Measurements from ENCODE around the gene TMEM245. TPM values are rescaled to one million over a fixed set of nuclear protein-coding genes. Genes with fewer than 3 reads are reported as not detected.

TMEM245 gene
- total and polyA plus RNA-seq, 2 of the 13 experiments (the other 11 are each of a cell fraction or from before 2014, with no cell fraction given): 53.5 to 55.4 TPM

DNA sequence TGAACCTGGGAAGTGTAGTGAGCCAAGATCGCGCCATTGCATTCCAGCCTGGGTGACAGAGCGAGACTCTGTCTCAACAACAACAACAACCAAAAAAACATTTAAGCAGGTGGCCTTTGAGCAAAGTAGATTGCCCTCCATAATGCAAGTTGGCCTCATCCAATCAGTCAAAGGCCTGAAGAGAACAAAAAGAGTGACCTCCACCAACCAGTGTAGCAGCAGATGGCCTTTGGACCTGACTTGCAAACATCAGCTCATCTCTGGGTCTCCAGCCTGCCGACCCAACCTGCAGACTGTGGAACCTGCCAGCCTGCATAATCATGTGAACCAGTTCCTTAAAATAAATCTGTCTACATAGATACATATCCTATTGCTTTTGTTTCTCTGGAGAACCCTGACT lies 39.8 kb upstream of the TMEM245 start (continued):
- TF ChIP-seq, protein P1, sequence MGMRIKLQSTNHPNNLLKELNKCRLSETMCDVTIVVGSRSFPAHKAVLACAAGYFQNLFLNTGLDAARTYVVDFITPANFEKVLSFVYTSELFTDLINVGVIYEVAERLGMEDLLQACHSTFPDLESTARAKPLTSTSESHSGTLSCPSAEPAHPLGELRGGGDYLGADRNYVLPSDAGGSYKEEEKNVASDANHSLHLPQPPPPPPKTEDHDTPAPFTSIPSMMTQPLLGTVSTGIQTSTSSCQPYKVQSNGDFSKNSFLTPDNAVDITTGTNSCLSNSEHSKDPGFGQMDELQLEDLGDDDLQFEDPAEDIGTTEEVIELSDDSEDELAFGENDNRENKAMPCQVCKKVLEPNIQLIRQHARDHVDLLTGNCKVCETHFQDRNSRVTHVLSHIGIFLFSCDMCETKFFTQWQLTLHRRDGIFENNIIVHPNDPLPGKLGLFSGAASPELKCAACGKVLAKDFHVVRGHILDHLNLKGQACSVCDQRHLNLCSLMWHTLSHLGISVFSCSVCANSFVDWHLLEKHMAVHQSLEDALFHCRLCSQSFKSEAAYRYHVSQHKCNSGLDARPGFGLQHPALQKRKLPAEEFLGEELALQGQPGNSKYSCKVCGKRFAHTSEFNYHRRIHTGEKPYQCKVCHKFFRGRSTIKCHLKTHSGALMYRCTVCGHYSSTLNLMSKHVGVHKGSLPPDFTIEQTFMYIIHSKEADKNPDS (CRISPR knock-in tag; IDR thresholded peaks at IDR 0.05): no peak
- TF ChIP-seq, protein P2, sequence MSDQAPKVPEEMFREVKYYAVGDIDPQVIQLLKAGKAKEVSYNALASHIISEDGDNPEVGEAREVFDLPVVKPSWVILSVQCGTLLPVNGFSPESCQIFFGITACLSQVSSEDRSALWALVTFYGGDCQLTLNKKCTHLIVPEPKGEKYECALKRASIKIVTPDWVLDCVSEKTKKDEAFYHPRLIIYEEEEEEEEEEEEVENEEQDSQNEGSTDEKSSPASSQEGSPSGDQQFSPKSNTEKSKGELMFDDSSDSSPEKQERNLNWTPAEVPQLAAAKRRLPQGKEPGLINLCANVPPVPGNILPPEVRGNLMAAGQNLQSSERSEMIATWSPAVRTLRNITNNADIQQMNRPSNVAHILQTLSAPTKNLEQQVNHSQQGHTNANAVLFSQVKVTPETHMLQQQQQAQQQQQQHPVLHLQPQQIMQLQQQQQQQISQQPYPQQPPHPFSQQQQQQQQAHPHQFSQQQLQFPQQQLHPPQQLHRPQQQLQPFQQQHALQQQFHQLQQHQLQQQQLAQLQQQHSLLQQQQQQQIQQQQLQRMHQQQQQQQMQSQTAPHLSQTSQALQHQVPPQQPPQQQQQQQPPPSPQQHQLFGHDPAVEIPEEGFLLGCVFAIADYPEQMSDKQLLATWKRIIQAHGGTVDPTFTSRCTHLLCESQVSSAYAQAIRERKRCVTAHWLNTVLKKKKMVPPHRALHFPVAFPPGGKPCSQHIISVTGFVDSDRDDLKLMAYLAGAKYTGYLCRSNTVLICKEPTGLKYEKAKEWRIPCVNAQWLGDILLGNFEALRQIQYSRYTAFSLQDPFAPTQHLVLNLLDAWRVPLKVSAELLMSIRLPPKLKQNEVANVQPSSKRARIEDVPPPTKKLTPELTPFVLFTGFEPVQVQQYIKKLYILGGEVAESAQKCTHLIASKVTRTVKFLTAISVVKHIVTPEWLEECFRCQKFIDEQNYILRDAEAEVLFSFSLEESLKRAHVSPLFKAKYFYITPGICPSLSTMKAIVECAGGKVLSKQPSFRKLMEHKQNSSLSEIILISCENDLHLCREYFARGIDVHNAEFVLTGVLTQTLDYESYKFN (CRISPR knock-in tag; conservative IDR thresholded peaks at IDR 0.05): peak; percentile 45; the same call in 1 of the 2 replicates
- no peak for TF ChIP-seq PLRG1 (conservative IDR thresholded peaks at IDR 0.05)
- no peak for TF ChIP-seq ZNF577 (CRISPR knock-in tag; IDR thresholded peaks at IDR 0.05; ENCODE audit: borderline replicate concordance, low read depth)
- no peak for TF ChIP-seq RBAK (CRISPR knock-in tag; IDR thresholded peaks at IDR 0.05)
- no peak for TF ChIP-seq PTBP1 (IDR thresholded peaks at IDR 0.05; ENCODE audit: low read depth, low read length, poor library complexity, severe bottlenecking)
- TF ChIP-seq, protein P3, sequence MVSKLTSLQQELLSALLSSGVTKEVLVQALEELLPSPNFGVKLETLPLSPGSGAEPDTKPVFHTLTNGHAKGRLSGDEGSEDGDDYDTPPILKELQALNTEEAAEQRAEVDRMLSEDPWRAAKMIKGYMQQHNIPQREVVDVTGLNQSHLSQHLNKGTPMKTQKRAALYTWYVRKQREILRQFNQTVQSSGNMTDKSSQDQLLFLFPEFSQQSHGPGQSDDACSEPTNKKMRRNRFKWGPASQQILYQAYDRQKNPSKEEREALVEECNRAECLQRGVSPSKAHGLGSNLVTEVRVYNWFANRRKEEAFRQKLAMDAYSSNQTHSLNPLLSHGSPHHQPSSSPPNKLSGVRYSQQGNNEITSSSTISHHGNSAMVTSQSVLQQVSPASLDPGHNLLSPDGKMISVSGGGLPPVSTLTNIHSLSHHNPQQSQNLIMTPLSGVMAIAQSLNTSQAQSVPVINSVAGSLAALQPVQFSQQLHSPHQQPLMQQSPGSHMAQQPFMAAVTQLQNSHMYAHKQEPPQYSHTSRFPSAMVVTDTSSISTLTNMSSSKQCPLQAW (CRISPR knock-in tag; IDR thresholded peaks at IDR 0.05): peak; percentile 60; the same call in 1 of the 2 replicates
- TF ChIP-seq ZNF432 (CRISPR knock-in tag; IDR thresholded peaks at IDR 0.05; ENCODE audit: borderline replicate concordance): no peak
- TF ChIP-seq NR2F6 (IDR thresholded peaks at IDR 0.05): no peak
- TF ChIP-seq NR2F6 (CRISPR knock-in tag; IDR thresholded peaks at IDR 0.05): peak; percentile 25; the same call in 1 of the 2 replicates
- TF ChIP-seq, protein P4, sequence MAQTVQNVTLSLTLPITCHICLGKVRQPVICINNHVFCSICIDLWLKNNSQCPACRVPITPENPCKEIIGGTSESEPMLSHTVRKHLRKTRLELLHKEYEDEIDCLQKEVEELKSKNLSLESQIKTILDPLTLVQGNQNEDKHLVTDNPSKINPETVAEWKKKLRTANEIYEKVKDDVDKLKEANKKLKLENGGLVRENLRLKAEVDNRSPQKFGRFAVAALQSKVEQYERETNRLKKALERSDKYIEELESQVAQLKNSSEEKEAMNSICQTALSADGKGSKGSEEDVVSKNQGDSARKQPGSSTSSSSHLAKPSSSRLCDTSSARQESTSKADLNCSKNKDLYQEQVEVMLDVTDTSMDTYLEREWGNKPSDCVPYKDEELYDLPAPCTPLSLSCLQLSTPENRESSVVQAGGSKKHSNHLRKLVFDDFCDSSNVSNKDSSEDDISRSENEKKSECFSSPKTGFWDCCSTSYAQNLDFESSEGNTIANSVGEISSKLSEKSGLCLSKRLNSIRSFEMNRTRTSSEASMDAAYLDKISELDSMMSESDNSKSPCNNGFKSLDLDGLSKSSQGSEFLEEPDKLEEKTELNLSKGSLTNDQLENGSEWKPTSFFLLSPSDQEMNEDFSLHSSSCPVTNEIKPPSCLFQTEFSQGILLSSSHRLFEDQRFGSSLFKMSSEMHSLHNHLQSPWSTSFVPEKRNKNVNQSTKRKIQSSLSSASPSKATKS (CRISPR knock-in tag; IDR thresholded peaks at IDR 0.05): no peak
- TF ChIP-seq POGZ (CRISPR knock-in tag; IDR thresholded peaks at IDR 0.05): peak; percentile 91
- TF ChIP-seq FOXJ3 (CRISPR knock-in tag; IDR thresholded peaks at IDR 0.05; ENCODE audit: borderline replicate concordance): 0 out of 2 replicates have a peak, but pooled peaks have one; percentile 13
- TF ChIP-seq SOX5 (CRISPR knock-in tag; IDR thresholded peaks at IDR 0.05; ENCODE audit: borderline replicate concordance): peak; percentile 64; the same call in 1 of the 2 replicates
- no peak for TF ChIP-seq RFXANK (CRISPR knock-in tag; IDR thresholded peaks at IDR 0.05)
- no peak for TF ChIP-seq ZNF33A (CRISPR knock-in tag; IDR thresholded peaks at IDR 0.05; ENCODE audit: borderline replicate concordance)
- TF ChIP-seq, protein P5, sequence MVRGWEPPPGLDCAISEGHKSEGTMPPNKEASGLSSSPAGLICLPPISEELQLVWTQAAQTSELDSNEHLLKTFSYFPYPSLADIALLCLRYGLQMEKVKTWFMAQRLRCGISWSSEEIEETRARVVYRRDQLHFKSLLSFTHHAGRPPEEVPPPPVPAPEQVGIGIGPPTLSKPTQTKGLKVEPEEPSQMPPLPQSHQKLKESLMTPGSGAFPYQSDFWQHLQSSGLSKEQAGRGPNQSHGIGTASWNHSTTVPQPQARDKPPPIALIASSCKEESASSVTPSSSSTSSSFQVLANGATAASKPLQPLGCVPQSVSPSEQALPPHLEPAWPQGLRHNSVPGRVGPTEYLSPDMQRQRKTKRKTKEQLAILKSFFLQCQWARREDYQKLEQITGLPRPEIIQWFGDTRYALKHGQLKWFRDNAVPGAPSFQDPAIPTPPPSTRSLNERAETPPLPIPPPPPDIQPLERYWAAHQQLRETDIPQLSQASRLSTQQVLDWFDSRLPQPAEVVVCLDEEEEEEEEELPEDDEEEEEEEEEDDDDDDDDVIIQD (CRISPR knock-in tag; IDR thresholded peaks at IDR 0.05; ENCODE audit: low read depth): peak; percentile 60; the same call in 1 of the 2 replicates

Data from HepG2 (cell line).